ENCODE data around the gene RIC3.

- TF ChIP-seq EZH2phosphoT487 (conservative IDR thresholded peaks at IDR 0.05; ENCODE audit: low read length) (no peak), CTCF (IDR thresholded peaks at IDR 0.05; ENCODE audit: insufficient read depth, low read length, poor library complexity, severe bottlenecking) (no peak)
Measured at GRCh38 chr11:8058216-8058615, 110.6 kb downstream of the RIC3 start.
